NCI-H226 (cell line): Measurements from ENCODE around the gene KLRC1.
"Not testable (repeated sequence)": the region's sequence is repeated elsewhere in the genome, so short reads cannot be mapped to it uniquely, and the experiment has no call there.

ENCODE experiments used
- DNase-seq: peaks from one replicate; pipeline ENCODE4 v3.0.0-alpha.2; 2015

KLRC1 gene

DNA sequence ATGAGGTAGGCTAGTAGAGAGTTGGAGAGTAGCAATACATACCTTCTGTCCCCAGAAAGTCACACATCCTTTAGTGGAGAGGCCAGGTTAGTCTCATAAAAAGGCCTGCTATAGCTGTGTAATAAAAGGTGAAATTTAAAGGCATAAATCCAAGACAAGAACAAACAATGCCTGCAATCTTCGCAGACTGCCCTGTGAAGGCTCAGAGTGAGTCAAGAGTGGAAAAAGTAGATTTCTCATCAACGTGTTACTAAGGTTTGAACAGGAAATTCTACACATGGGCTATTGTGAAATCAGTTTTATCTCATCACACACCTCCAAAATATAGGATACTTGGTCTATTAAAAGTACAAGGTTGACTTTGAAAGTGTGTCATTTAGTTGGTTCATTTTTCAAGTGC, at the start of gene KLRC1:
Gene KLRC1, minus strand, starts transcription at position 222 of the 400 bp plus-strand sequence. CDS start 2,221 bp downstream, outside the sequence.
- peak; percentile 60 for DNase-seq

DNA sequence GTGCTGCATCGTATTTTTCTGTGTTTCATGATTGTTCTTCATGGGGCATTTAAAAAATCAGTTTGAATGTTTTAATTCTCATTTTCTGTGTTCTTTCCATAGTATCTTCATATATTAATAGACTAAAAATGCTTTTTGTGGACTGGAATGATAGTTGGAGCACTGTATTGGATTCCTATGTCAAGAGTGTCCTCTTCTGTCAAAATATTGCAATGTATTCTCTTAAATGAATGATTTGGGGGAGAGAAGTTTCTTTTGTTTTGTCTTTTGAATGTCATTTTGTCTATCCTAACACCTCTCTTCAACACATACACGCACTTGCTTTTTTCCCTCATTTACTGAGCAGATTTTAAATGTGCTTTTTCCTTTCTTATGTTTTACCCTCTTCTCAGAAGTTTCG, 47.9 kb upstream of the KLRC1 start:
- DNase-seq, result no peak

DNA sequence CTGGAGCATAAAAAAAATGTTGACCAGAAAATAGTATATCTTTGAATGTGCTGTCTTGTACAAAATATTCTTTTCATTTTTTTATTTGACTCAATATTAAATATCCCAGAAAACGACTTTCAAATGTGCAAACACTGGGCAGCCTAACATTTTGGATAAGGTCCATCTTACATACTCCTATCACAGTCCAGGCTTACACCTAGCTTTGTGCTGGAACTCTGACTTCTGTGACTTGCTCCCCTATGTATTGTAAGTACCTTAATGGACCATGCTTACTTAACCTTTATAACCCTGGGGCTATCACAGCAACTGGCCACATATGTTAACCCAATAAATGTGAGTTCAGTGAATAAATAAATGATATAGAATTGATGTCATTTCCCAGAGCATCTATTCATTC, 44.9 kb upstream of the KLRC1 start:
- no peak for DNase-seq

GRCh38 chr12:10497602-10498001, 44.4 kb upstream of the KLRC1 start:
- no peak for DNase-seq

DNA sequence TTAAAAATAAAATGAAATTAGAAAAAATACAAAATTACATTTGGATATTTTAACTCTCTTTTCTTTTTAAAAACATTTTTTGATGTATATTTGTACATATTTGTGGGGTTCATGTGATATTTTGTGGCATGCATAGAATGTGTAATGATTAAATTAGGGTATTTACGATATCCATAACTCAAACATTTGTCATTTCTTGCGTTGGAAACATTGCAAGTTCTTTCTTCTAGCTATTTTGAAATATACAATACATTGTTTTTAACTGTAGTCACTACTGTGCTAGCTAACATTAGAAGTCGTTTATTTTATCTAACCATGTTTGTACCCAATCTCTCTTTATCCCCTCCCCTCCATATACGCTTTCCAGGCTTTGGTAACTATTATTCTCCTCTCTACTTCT, 38.6 kb upstream of the KLRC1 start:
- DNase-seq, result no peak

- DNase-seq, result not testable (repeated sequence)
These were observed 34.2 kb upstream of the KLRC1 start for GRCh38 chr12:10487328-10487727.

DNA sequence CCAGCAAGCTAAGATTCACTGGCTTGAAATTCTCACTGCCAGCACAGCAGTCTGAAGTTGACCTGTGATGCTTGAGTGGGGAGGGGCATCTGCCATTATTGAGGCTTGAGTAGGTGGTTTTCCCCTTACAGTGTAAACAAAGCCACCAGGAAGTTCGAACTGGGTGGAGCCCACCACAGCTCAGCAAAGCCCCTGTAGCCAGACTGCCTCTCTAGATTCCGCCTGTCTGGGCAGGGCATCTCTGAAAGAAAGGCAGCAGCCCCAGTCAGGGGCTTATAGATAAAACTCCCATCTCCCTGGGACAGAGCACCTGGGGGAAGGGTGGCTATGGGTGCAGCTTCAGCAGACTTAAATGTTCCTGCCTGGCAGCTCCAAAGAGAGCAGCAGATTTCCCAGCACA, 28.7 kb upstream of the KLRC1 start:
- not testable (repeated sequence) for DNase-seq

GRCh38 chr12:10472808-10473207, 19.6 kb upstream of the KLRC1 start:
- not testable (repeated sequence) for DNase-seq

DNA sequence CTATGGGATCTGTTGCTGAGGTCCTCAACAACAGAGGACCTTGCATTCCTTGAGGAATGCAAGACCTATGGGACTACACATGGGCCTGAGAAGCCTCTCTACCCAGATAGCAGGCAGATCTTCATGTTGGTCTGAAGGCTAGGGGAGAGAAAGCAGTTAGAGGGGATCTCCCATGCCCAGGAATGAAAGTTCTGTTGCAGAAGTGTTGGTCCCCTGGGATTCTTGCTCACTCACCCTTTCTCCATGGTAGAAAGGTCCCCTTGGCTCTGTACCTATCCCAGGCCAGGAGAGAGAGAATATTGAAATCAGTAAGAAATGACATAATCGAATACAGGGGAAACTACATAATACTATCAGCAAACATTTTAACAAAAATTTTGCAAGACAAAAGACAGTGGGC, 16.5 kb upstream of the KLRC1 start:
- no peak for DNase-seq

- DNase-seq, result no peak
These were observed 13.1 kb upstream of the KLRC1 start for GRCh38 chr12:10466311-10466710.

- no peak for DNase-seq
These were observed 4.6 kb upstream of the KLRC1 start for GRCh38 chr12:10457760-10458159.

DNA sequence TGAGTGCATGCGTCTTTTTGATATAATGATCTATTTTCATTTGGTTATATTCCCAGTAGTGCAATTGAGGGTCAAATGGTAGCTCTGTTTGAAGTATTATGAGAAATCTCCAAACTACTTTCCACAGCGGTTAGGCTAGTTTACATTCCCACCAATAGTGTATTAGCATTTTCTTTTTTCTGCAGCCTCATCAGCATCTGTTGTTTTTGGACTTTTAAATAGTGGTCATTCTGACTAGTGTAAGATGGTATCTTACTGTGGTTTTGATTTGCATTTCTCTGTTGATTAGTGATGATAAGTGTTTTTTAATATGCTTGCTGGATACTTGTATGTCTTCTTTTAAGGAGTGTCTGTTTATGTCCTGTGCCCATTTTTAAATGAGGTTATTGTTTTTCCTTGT, 3.7 kb upstream of the KLRC1 start:
- no peak for DNase-seq

DNA sequence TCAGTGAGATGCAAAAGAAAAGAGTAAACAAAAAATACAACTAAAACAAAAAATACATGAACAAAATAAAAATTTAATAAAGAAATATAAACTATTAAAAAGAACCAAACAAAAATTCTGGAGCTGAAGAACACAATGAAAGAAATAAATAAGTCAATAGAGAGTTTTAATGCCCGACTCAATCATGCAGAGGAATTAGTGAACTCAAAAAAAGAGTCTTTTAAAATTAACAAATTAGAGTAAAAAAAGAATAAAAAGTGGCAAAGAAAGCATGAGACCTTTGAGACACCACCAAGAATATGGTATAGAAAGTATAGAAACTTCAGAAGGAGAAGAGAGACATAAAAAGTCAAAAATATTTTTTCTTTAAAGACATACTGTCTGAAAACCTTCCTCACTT, 2.6 kb upstream of the KLRC1 start:
- DNase-seq, result no peak

GRCh38 chr12:10454531-10454930, 1.4 kb upstream of the KLRC1 start:
- no peak for DNase-seq

DNA sequence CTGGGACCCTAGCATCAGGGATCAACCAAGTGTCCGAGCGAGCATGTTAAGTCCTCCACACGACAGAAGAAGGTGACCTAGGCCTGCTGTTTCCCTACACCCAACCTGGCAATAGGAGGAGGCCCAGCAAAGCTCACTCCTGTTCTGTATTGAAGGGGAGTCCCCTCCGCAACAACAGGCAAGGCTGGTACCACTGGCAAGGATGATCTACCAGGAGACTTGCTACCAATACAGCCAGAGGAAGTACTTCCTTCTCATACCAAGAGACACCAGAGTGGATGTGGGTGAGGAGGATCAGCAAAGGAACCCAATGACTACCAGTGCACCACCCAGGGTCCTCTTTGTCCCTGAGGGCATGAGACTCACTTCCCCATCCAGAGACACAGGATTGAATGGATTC, 4.9 kb downstream of the KLRC1 start:
- DNase-seq, result no peak

- DNase-seq, result not testable (repeated sequence)
These were observed 7.1 kb downstream of the KLRC1 start for GRCh38 chr12:10446052-10446451.

DNA sequence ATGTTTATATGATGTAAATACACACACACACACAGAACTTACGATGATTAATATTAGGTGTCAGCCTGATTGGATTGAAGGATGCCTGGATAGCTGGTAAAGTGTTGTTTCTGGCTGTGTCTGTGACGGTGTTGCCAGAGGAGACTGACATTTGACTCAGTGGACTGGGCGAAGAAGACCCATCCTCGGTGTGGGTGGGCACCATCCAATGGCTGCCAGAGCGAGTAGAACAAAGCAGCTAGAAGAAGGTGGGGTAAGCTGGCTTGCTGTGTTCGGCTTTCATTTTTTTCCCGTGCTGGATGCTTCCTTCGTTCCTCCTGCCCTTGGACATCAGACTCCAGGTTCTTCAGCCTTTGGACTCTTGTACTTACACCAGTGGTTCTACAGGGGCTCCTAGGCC, 12.0 kb downstream of the KLRC1 start:
- not testable (repeated sequence) for DNase-seq

GRCh38 chr12:10439608-10440274, 13.4 kb downstream of the KLRC1 start:
- DNase-seq, result not testable (repeated sequence)

- not testable (repeated sequence) for DNase-seq
These were observed 15.6 kb downstream of the KLRC1 start for GRCh38 chr12:10437601-10438000.

GRCh38 chr12:10435816-10436215, 17.4 kb downstream of the KLRC1 start, which contains the start of gene KLRC2:
Gene KLRC2, minus strand, starts transcription at chr12:10436010. Its CDS starts 24 bp downstream, at chr12:10435986.
- DNase-seq, result not testable (repeated sequence)

DNA sequence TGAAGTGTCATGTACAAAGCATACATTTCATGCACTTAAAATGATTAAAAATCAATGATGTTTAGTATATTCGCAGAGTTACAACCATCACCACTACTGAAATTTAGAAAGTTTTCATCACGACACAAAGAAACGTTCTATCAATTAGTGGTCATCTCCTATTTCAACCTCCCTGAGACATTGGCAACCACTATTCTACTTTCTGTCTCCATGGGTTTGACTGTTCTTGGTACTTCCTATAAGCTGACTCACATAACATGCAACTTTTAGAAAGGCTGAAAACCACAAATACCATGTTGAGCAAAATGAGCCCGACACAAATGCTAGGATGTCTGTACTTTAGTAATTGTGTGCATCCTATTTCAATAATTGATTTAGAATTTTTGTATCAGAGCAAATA, 22.6 kb downstream of the KLRC1 start:
- DNase-seq, result not testable (repeated sequence)

DNA sequence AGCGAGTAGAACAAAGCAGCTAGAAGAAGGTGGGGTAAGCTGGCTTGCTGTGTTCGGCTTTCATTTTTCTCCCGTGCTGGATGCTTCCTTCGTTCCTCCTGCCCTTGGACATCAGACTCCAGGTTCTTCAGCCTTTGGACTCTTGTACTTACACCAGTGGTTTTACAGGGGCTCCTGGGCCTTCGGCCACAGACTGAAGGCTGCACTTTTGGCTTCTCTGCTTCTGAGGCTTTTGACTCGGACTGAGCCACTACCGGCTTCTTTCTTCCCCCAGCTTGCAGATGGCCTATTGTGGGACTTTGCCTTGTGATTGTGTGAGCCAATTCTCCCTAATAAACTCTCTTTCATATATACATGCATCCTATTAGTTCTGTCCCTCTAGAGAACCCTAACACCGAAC, 27.2 kb downstream of the KLRC1 start:
- DNase-seq, result not testable (repeated sequence)

- DNase-seq, result not testable (repeated sequence)
These were observed 28.8 kb downstream of the KLRC1 start for GRCh38 chr12:10424260-10424899.

DNA sequence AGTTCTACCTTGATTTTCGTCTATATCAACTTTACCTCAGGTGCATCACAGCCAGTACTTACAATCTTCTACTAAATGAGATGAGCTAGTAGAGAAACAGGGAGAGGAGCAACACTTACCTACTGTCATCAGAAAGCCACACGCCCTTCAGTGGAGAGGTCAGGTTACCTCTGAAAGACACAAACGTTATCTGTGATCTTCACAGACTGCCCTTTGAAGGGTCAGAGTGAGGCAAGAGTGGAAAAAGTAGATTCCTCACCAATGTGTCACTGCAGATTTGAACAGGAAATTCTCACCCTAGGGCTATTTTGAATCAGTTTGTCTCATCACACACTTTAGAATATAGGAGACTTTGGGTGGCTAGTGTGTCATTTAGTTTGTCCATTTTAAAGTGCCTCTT, 31.0 kb downstream of the KLRC1 start:
- not testable (repeated sequence) for DNase-seq

DNA sequence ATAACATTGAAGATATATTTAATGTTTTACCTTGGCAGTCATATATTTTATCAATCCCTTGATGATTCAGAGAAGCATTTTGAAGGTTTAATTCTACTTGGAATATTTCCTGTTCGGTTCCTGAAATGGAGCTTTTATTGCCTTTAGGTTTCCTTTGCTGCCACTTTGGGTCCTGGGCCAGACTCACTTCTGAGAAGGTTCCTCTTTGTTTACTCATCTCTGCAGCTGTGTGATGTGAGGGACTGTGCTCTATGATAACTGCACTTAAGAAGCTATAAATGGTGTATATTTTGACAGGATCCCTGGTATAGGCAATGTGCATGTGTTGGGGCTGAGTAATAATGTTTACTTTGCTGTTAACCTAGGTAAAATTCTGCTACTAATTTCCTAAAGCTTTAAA, 32.8 kb downstream of the KLRC1 start, which contains the start of gene KLRC3:
Gene KLRC3, minus strand, starts transcription at position 262 of the 400 bp plus-strand sequence. Its CDS starts 45 bp downstream, at position 217.
- DNase-seq, result not testable (repeated sequence)
